ENCODE results near the gene CYB5D1.
"Not testable (repeated sequence)": the region's sequence is repeated elsewhere in the genome, so short reads cannot be mapped to it uniquely, and the experiment has no call there.

CYB5D1 gene

GRCh38 chr17:7859028-7859427 is 1.2 kb downstream of the CYB5D1 start:
- H3K4me3 ChIP-seq (ENCODE audit: low read depth, low read length) = peak overlapping the region; percentile 78
- no peak for DNase-seq (ENCODE audit: low read depth)
- no peak for TF ChIP-seq CTCF (IDR thresholded peaks at IDR 0.05; ENCODE audit: insufficient read depth, low read depth, low read length, missing control alignments)

- no peak for DNase-seq (ENCODE audit: low read depth)
- H3K4me3 ChIP-seq (ENCODE audit: low read depth, low read length) = no peak overlapping the region
- TF ChIP-seq CTCF (IDR thresholded peaks at IDR 0.05; ENCODE audit: insufficient read depth, low read depth, low read length, missing control alignments) = peak; percentile 64
Observed at GRCh38 chr17:7862692-7863437, 5.1 kb downstream of the CYB5D1 start.

GRCh38 chr17:7864384-7864783 is 6.6 kb downstream of the CYB5D1 start:
- not testable (repeated sequence) for DNase-seq (ENCODE audit: low read depth); H3K4me3 ChIP-seq (ENCODE audit: low read depth, low read length)

- H3K4me3 ChIP-seq (ENCODE audit: low read depth, low read length) = no peak overlapping the region
- no peak for DNase-seq (ENCODE audit: low read depth)
- no peak for TF ChIP-seq CTCF (IDR thresholded peaks at IDR 0.05; ENCODE audit: insufficient read depth, low read depth, low read length, missing control alignments)
Observed at GRCh38 chr17:7864995-7865650, 7.3 kb downstream of the CYB5D1 start.

- H3K4me3 ChIP-seq (ENCODE audit: low read depth, low read length) = no peak overlapping the region
- DNase-seq (ENCODE audit: low read depth) = no peak
- no peak for TF ChIP-seq CTCF (IDR thresholded peaks at IDR 0.05; ENCODE audit: insufficient read depth, low read depth, low read length, missing control alignments)
Observed at GRCh38 chr17:7867881-7868329, 10.1 kb downstream of the CYB5D1 start.

- no peak for TF ChIP-seq CTCF (IDR thresholded peaks at IDR 0.05; ENCODE audit: insufficient read depth, low read depth, low read length, missing control alignments)
- H3K4me3 ChIP-seq (ENCODE audit: low read depth, low read length) = no peak overlapping the region
- peak; percentile 24 for DNase-seq (ENCODE audit: low read depth)
Observed at GRCh38 chr17:7873051-7873450, 15.2 kb downstream of the CYB5D1 start.

GRCh38 chr17:7875804-7876370 is 18.1 kb downstream of the CYB5D1 start:
- no peak overlapping the region for H3K4me3 ChIP-seq (ENCODE audit: low read depth, low read length)
- TF ChIP-seq CTCF (IDR thresholded peaks at IDR 0.05; ENCODE audit: insufficient read depth, low read depth, low read length, missing control alignments) = no peak
- DNase-seq (ENCODE audit: low read depth) = no peak
